Tibial nerve (tissue), 4 donors: Measurements from ENCODE around the gene TEF. TPM values are rescaled to one million over a fixed set of nuclear protein-coding genes. Genes with fewer than 3 reads are reported as not detected.
A peak's percentile ranks its signal among the peaks of the same experiment; 100 is the strongest.

Source experiments
- DNase-seq, 2 donors: peaks; one replicate each; pipeline ENCODE4 v3.0.0-alpha.2; 2019; ENCODE audit warnings: low spot score in 2 of 2
- H3K27ac ChIP-seq, 4 donors: fragments of 200-600 bp; sonication (generic) in 3 of 4; one replicate each; pipeline ENCODE4 v1.5.1; 2017 to 2019; ENCODE audit warnings: mild to moderate bottlenecking in 1 of 4
- H3K27me3 ChIP-seq, 2 donors: fragments of 200-600 bp; sonication (generic) in 1 of 2; one replicate each; pipeline versions ENCODE4 v1.5.1 to v1.6.0; 2017 to 2019
- H3K36me3 ChIP-seq, 3 donors: fragments of 200-600 bp; sonication (generic); one replicate each; pipeline ENCODE4 v1.5.1; 2018 to 2019
- H3K4me1 ChIP-seq, 4 donors: fragments of 200-600 bp; sonication (generic) in 3 of 4; one replicate each; pipeline ENCODE4 v1.5.1; 2017 to 2019
- H3K4me3 ChIP-seq, 4 donors: fragments of 200-600 bp; sonication (generic) in 3 of 4; one replicate each; pipeline ENCODE4 v1.5.1; 2017 to 2019; ENCODE audit warnings: mild to moderate bottlenecking in 1 of 4, moderate library complexity in 1 of 4
- H3K9me3 ChIP-seq, 4 donors: fragments of 200-600 bp; sonication (generic) in 3 of 4; one replicate each; pipeline ENCODE4 v1.5.1; 2017 to 2019
- CTCF ChIP-seq, 5 experiments: fragments of 200-600 bp in 3 of 5; fragments of 450-650 bp in 2 of 5; sonication (generic) in 3 of 5; IDR thresholded peaks; one replicate each; pipeline ENCODE4 v1.5.1; 2016 to 2019; ENCODE audit warnings: antibody characterized with exemption in 5 of 5, mild to moderate bottlenecking in 3 of 5, moderate library complexity in 2 of 5
- EP300 ChIP-seq, 2 donors: sonication (generic); formaldehyde crosslinking; IDR thresholded peaks; one replicate each; pipeline ENCODE4 v1.6.1; 2017; ENCODE audit warnings: antibody characterized with exemption in 2 of 2, mild to moderate bottlenecking in 1 of 2
- POLR2A ChIP-seq, 2 donors: fragments of 450-650 bp; IDR thresholded peaks; one replicate each; pipeline ENCODE4 v1.6.1; 2017; ENCODE audit warnings: antibody characterized with exemption in 2 of 2, mild to moderate bottlenecking in 2 of 2, moderate library complexity in 2 of 2
- WGBS, 2 donors: methylation state at CpG; one replicate each; pipeline ENCODE4 v1.1.5; 2018; 5-methylcytosine and 5-hydroxymethylcytosine counted together
- total RNA-seq, 4 donors: library from RNA; depleted of rRNA; stranded (reverse); fragments of >200 nt; gene quantifications; one replicate each; pipeline ENCODE4 v1.1.0, GENCODE V29; 2016

Gene TEF
- total RNA-seq, 4 donors from 2014 or later, result 20.1 to 49.4 (median 43.9) TPM

- no peaks in the 10 kb centered on the region for H3K27me3 ChIP-seq
- peaks cover 0 to 81% (median 62%) of the 10 kb centered on the region in 4 donors for H3K4me1 ChIP-seq
- H3K9me3 ChIP-seq, result no peaks in the 10 kb centered on the region
- no peaks in the 10 kb centered on the region for H3K36me3 ChIP-seq
- no peak overlapping the region for H3K4me3 ChIP-seq
- no peak for DNase-seq
- WGBS, 2 donors, result 94 to 100% methylated on average over 4 of the region's 4 CpGs
- peak overlapping the region; percentile 98 to 100 (median 99) for H3K27ac ChIP-seq
- TF ChIP-seq EP300 (IDR thresholded peaks at IDR 0.05) (no peak), POLR2A (IDR thresholded peaks at IDR 0.05) (no peak), CTCF (IDR thresholded peaks at IDR 0.05) (no peak)
Observed at GRCh38 chr22:41415554-41415953, 33.8 kb downstream of the TEF start.

GRCh38 chr22:41417622-41418390, 36.1 kb downstream of the TEF start:
- peak overlapping the region; percentile 57 to 100 (median 92) for H3K27ac ChIP-seq
- peaks cover 0 to 5% (median 0%) of the 10 kb centered on the region in 3 donors for H3K36me3 ChIP-seq
- peaks cover 0 to 58% (median 41%) of the 10 kb centered on the region in 4 donors for H3K4me1 ChIP-seq
- TF ChIP-seq EP300 (IDR thresholded peaks at IDR 0.05), result peak; percentile 92 to 99
- peak in 1 of 2 donors; percentile 69 for TF ChIP-seq POLR2A (IDR thresholded peaks at IDR 0.05)
- TF ChIP-seq CTCF (IDR thresholded peaks at IDR 0.05), result no peak
- H3K4me3 ChIP-seq, result no peak overlapping the region
- H3K27me3 ChIP-seq, result no peaks in the 10 kb centered on the region
- H3K9me3 ChIP-seq, result no peaks in the 10 kb centered on the region
- DNase-seq, result peak; percentile 67 to 77
- 38 to 42% methylated on average over 10 to 12 of the region's 13 CpGs for WGBS, 2 donors

GRCh38 chr22:41418717-41419116, 37.0 kb downstream of the TEF start:
- 94 to 95% methylated on average over 9 of the region's 9 CpGs for WGBS, 2 donors
- peaks cover 0 to 54% (median 37%) of the 10 kb centered on the region in 4 donors for H3K4me1 ChIP-seq

GRCh38 chr22:41425660-41426365, 44.1 kb downstream of the TEF start:
- H3K4me3 ChIP-seq, result no peak overlapping the region

More at GRCh38 chr22:41418717-41419116, 37.0 kb downstream of the TEF start:
- no peak for DNase-seq
- Histone ChIP-seq H3K27me3 (no peaks in the 10 kb centered on the region), H3K9me3 (no peaks in the 10 kb centered on the region), H3K4me3 (no peak overlapping the region), H3K27ac (peak overlapping the region; percentile 57 to 100 (median 92)), H3K36me3 (peaks cover 0 to 15% (median 0%) of the 10 kb centered on the region in 3 donors)
- TF ChIP-seq CTCF (IDR thresholded peaks at IDR 0.05), result no peak
- no peak for TF ChIP-seq EP300 (IDR thresholded peaks at IDR 0.05)
- TF ChIP-seq POLR2A (IDR thresholded peaks at IDR 0.05), result no peak

More at GRCh38 chr22:41425660-41426365, 44.1 kb downstream of the TEF start:
- H3K4me1 ChIP-seq, result no peaks in the 10 kb centered on the region
- no peak for DNase-seq
- H3K9me3 ChIP-seq, result no peaks in the 10 kb centered on the region
- H3K36me3 ChIP-seq, result peaks cover 0 to 55% (median 0%) of the 10 kb centered on the region in 3 donors
- 57 to 73% methylated on average over 9 of the region's 9 CpGs for WGBS, 2 donors
- H3K27me3 ChIP-seq, result no peaks in the 10 kb centered on the region
- no peak overlapping the region for H3K27ac ChIP-seq
- TF ChIP-seq POLR2A (IDR thresholded peaks at IDR 0.05) (no peak), EP300 (IDR thresholded peaks at IDR 0.05) (no peak), CTCF (IDR thresholded peaks at IDR 0.05) (no peak)
